Ishikawa (cell line): ENCODE measurements around the gene ALG10B.

Experiments
- CEBPB ChIP-seq: IDR thresholded peaks from 2 replicates; pipeline ENCODE4 v1.6.1; 2012
- CREB1 ChIP-seq: IDR thresholded peaks from 2 replicates; pipeline ENCODE4 v1.6.1; 2012; ENCODE audit warnings: low read depth
- EGR1 ChIP-seq: IDR thresholded peaks from 2 replicates; pipeline ENCODE4 v1.6.1; 2012
- EP300 ChIP-seq: IDR thresholded peaks from 2 replicates; pipeline ENCODE4 v1.6.1; 2012; ENCODE audit warnings: borderline replicate concordance
- FOXM1 ChIP-seq: IDR thresholded peaks from 2 replicates; pipeline ENCODE4 v1.6.1; 2012; ENCODE audit warnings: low read depth, borderline replicate concordance
- MAX ChIP-seq: IDR thresholded peaks from 2 replicates; pipeline ENCODE4 v1.6.1; 2012
- NFIC ChIP-seq: IDR thresholded peaks from 2 replicates; pipeline ENCODE4 v1.6.1; 2012
- RAD21 ChIP-seq: IDR thresholded peaks from 2 replicates; pipeline ENCODE4 v1.6.1; 2012; ENCODE audit warnings: low read depth
- TAF1 ChIP-seq: IDR thresholded peaks from 2 replicates; pipeline ENCODE4 v1.6.1; 2012; ENCODE audit warnings: low read depth, mild to moderate bottlenecking
- TCF12 ChIP-seq: IDR thresholded peaks from 2 replicates; pipeline ENCODE4 v1.6.1; 2012; ENCODE audit warnings: low read depth
- TEAD4 ChIP-seq: IDR thresholded peaks from 2 replicates; pipeline ENCODE4 v1.6.1; 2012
- USF1 ChIP-seq: IDR thresholded peaks from 2 replicates; pipeline ENCODE4 v1.6.1; 2012
- YY1 ChIP-seq: IDR thresholded peaks from 2 replicates; pipeline ENCODE4 v1.6.1; 2012; ENCODE audit warnings: low read depth
- ZBTB7A ChIP-seq: IDR thresholded peaks from 2 replicates; pipeline ENCODE4 v1.6.1; 2012; ENCODE audit warnings: low read depth
- TF ChIP-seq, protein P1 (sequence below): IDR thresholded peaks from 2 replicates; pipeline ENCODE4 v1.6.1; 2012; ENCODE audit warnings: low read depth, mild to moderate bottlenecking

The ALG10B gene

DNA sequence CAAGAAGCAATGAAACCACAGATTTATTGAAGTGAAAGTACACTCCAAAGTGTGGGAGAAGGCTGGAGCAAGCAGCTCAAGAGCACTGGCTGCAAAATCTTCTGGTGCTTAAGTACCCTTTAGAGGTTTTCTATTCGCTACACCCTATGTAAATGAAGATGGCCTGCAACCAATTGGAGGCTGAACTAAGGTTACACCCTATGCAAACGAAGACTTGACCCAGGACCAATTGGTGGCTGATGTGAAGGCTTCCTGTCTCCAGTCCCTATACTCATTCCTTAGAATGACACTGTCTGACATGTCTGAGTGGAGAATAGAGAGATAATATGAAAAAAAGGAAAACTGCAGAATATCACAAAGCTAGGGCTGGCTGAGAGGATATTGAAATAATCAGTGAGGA is 57.2 kb downstream of the ALG10B start:
- TF ChIP-seq USF1 (no peak), YY1 (no peak), CREB1 (no peak), CEBPB (no peak), EP300 (no peak), TAF1 (no peak), RAD21 (no peak), TEAD4 (no peak), MAX (no peak), TCF12 (no peak), EGR1 (no peak), ZBTB7A (no peak), NFIC (no peak), FOXM1 (no peak)
- TF ChIP-seq, protein P1, sequence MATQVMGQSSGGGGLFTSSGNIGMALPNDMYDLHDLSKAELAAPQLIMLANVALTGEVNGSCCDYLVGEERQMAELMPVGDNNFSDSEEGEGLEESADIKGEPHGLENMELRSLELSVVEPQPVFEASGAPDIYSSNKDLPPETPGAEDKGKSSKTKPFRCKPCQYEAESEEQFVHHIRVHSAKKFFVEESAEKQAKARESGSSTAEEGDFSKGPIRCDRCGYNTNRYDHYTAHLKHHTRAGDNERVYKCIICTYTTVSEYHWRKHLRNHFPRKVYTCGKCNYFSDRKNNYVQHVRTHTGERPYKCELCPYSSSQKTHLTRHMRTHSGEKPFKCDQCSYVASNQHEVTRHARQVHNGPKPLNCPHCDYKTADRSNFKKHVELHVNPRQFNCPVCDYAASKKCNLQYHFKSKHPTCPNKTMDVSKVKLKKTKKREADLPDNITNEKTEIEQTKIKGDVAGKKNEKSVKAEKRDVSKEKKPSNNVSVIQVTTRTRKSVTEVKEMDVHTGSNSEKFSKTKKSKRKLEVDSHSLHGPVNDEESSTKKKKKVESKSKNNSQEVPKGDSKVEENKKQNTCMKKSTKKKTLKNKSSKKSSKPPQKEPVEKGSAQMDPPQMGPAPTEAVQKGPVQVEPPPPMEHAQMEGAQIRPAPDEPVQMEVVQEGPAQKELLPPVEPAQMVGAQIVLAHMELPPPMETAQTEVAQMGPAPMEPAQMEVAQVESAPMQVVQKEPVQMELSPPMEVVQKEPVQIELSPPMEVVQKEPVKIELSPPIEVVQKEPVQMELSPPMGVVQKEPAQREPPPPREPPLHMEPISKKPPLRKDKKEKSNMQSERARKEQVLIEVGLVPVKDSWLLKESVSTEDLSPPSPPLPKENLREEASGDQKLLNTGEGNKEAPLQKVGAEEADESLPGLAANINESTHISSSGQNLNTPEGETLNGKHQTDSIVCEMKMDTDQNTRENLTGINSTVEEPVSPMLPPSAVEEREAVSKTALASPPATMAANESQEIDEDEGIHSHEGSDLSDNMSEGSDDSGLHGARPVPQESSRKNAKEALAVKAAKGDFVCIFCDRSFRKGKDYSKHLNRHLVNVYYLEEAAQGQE, result no peak

GRCh38 chr12:38374751-38375150 is 58.2 kb downstream of the ALG10B start:
- no peak for TF ChIP-seq EP300
- TF ChIP-seq EGR1, result no peak
- TF ChIP-seq, protein P1, result no peak
- TF ChIP-seq MAX, result no peak
- TF ChIP-seq YY1, result no peak
- TF ChIP-seq ZBTB7A, result no peak
- TF ChIP-seq USF1, result no peak
- TF ChIP-seq TAF1, result no peak
- no peak for TF ChIP-seq CEBPB
- TF ChIP-seq TCF12, result no peak
- TF ChIP-seq TEAD4, result no peak
- no peak for TF ChIP-seq FOXM1
